ENCODE data around the gene CEP63. TPM values are rescaled to one million over a fixed set of nuclear protein-coding genes. Genes with fewer than 3 reads are reported as not detected.

CEP63 gene
- total RNA-seq, 1 experiment from 2014 or later: 19.1 TPM

DNA sequence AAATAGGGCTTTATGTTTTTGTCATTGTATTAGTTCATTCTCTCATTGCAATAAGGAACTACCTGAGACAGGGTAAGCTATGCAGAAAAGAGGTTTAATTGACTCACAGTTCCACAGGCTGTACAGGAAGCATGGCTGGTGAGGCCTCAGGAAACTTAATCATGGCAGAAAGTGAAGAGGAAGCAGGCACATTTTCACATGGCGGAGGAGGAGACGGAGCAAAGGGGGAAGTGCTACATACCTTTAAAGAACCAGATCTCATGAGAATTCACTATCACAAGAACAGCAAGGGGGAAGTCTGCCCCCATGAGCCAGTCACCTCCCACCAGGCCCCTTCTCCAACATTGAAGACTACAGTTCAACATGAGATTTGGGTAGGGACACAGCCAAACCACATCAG, 25.6 kb downstream of the CEP63 start:
- H3K9me3 ChIP-seq (ENCODE audit: control insufficient read depth in 1 of 2, insufficient read depth in 1 of 2, low read depth in 1 of 2, low read length in 2 of 2): no peaks in the 10 kb centered on the region
- ATAC-seq (no peak), DNase-seq (ENCODE audit: low read depth, low spot score) (no peak)
- TF ChIP-seq ATF3 (IDR thresholded peaks at IDR 0.05) (no peak), ELF1 (IDR thresholded peaks at IDR 0.05; ENCODE audit: borderline replicate concordance, low read depth) (no peak), EZH2phosphoT487 (IDR thresholded peaks at IDR 0.05; ENCODE audit: borderline replicate concordance) (no peak), JUND (IDR thresholded peaks at IDR 0.05) (no peak), EZH2 (IDR thresholded peaks at IDR 0.05) (no peak), CBX3 (IDR thresholded peaks at IDR 0.05; ENCODE audit: low read depth) (no peak), MAX (IDR thresholded peaks at IDR 0.05) (no peak), SRF (IDR thresholded peaks at IDR 0.05; ENCODE audit: low read depth) (no peak), FOSL1 (IDR thresholded peaks at IDR 0.05; ENCODE audit: low read depth) (no peak), SIN3A (IDR thresholded peaks at IDR 0.05; ENCODE audit: low read depth) (no peak), ZFX (IDR thresholded peaks at IDR 0.05) (no peak), EGR1 (IDR thresholded peaks at IDR 0.05; ENCODE audit: low read depth) (no peak), CEBPB (IDR thresholded peaks at IDR 0.05; ENCODE audit: low read depth) (no peak)
- H3K27ac ChIP-seq (ENCODE audit: low read depth, low read length): no peak overlapping the region
- POLR2A ChIA-PET: no interaction called here
- no peaks in the 10 kb centered on the region for H4K20me1 ChIP-seq (ENCODE audit: insufficient read depth)
- RAD21 ChIA-PET (ENCODE audit: low non-redundant PET in 1 of 2, low total read pairs in 2 of 2, uncharacterized antibody in 2 of 2, unreplicated experiment in 2 of 2): no interaction called here
- no peak overlapping the region for H3K9ac ChIP-seq (ENCODE audit: low read length)
- no peaks in the 10 kb centered on the region for H3K9me2 ChIP-seq (ENCODE audit: insufficient read depth)
- intact Hi-C loops (cut with micrococcal nuclease): no loop called here
- H3K36me3 ChIP-seq (ENCODE audit: control insufficient read depth in 1 of 2, insufficient read depth in 2 of 2, low read length in 2 of 2): no peaks in the 10 kb centered on the region
- CTCF ChIA-PET: no interaction called here
- no peak overlapping the region for H3K4me3 ChIP-seq (replicated peaks in 1 of 2; ENCODE audit: low read depth in 1 of 2, low read length in 2 of 2)
- H2AFZ ChIP-seq (ENCODE audit: low read depth, low read length, poor library complexity, severe bottlenecking): no peak overlapping the region
- BruUV-seq (replicated peaks): no TSS peak
- no peaks in the 10 kb centered on the region for H3K79me2 ChIP-seq (ENCODE audit: insufficient read depth, low read length)
- no peaks in the 10 kb centered on the region for H3K4me1 ChIP-seq (ENCODE audit: control insufficient read depth in 1 of 2, insufficient read depth in 2 of 2, low read length in 2 of 2)
- no peak overlapping the region for H3K4me2 ChIP-seq (ENCODE audit: low read length)
- H3K27me3 ChIP-seq (ENCODE audit: insufficient read depth, low read length): no peaks in the 10 kb centered on the region

DNA sequence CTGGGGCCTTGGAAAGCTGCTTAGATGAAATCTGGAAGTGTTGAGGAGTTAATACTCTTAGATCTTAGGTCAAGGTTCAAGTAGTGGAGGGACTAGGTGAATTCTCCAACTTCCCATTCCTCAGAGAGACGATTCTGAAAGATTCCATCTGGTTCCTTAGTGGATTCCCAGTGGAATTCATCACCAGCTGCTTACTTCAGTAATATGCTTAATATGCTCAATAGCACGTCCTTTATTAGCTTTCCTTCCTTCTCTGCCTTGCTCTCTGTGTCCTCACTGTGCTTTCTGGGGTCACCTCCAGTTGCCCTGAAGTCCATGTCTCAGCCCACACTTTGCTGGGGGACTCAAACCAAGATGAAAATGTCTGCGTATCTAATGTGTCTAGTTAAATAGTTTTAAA, 31.0 kb downstream of the CEP63 start:
- Histone ChIP-seq H3K4me2 (ENCODE audit: low read length) (no peak overlapping the region), H3K27me3 (ENCODE audit: insufficient read depth, low read length) (no peaks in the 10 kb centered on the region), H3K79me2 (ENCODE audit: insufficient read depth, low read length) (no peaks in the 10 kb centered on the region), H3K4me1 (ENCODE audit: control insufficient read depth in 1 of 2, insufficient read depth in 2 of 2, low read length in 2 of 2) (no peaks in the 10 kb centered on the region), H3K9me2 (ENCODE audit: insufficient read depth) (no peaks in the 10 kb centered on the region), H3K27ac (ENCODE audit: low read depth, low read length) (no peak overlapping the region), H3K9ac (ENCODE audit: low read length) (no peak overlapping the region), H4K20me1 (ENCODE audit: insufficient read depth) (no peaks in the 10 kb centered on the region), H3K36me3 (ENCODE audit: control insufficient read depth in 1 of 2, insufficient read depth in 2 of 2, low read length in 2 of 2) (no peaks in the 10 kb centered on the region), H2AFZ (ENCODE audit: low read depth, low read length, poor library complexity, severe bottlenecking) (no peak overlapping the region), H3K4me3 (replicated peaks in 1 of 2; ENCODE audit: low read depth in 1 of 2, low read length in 2 of 2) (no peak overlapping the region), H3K9me3 (ENCODE audit: control insufficient read depth in 1 of 2, insufficient read depth in 1 of 2, low read depth in 1 of 2, low read length in 2 of 2) (no peaks in the 10 kb centered on the region)
- no peak for TF ChIP-seq JUND (IDR thresholded peaks at IDR 0.05)
- TF ChIP-seq EZH2 (IDR thresholded peaks at IDR 0.05): no peak
- no peak for TF ChIP-seq YY1 (IDR thresholded peaks at IDR 0.05; ENCODE audit: extremely low read depth, insufficient replicate concordance, low read depth, low read length)
- TF ChIP-seq MAX (IDR thresholded peaks at IDR 0.05): no peak
- no peak for TF ChIP-seq RAD21 (IDR thresholded peaks at IDR 0.05; ENCODE audit: low read depth)
- no peak for TF ChIP-seq SRF (IDR thresholded peaks at IDR 0.05; ENCODE audit: low read depth)
- no peak for TF ChIP-seq POLR2AphosphoS5 (IDR thresholded peaks at IDR 0.05; ENCODE audit: low read depth, low read length)
- TF ChIP-seq SP1 (IDR thresholded peaks at IDR 0.05; ENCODE audit: low read depth): no peak
- TF ChIP-seq ELF1 (IDR thresholded peaks at IDR 0.05; ENCODE audit: borderline replicate concordance, low read depth): no peak
- no peak for TF ChIP-seq TCF7L2 (IDR thresholded peaks at IDR 0.05; ENCODE audit: borderline replicate concordance, extremely low read depth, insufficient read depth, insufficient read length)
- no peak for TF ChIP-seq FOSL1 (IDR thresholded peaks at IDR 0.05; ENCODE audit: low read depth)
- TF ChIP-seq, protein P1, sequence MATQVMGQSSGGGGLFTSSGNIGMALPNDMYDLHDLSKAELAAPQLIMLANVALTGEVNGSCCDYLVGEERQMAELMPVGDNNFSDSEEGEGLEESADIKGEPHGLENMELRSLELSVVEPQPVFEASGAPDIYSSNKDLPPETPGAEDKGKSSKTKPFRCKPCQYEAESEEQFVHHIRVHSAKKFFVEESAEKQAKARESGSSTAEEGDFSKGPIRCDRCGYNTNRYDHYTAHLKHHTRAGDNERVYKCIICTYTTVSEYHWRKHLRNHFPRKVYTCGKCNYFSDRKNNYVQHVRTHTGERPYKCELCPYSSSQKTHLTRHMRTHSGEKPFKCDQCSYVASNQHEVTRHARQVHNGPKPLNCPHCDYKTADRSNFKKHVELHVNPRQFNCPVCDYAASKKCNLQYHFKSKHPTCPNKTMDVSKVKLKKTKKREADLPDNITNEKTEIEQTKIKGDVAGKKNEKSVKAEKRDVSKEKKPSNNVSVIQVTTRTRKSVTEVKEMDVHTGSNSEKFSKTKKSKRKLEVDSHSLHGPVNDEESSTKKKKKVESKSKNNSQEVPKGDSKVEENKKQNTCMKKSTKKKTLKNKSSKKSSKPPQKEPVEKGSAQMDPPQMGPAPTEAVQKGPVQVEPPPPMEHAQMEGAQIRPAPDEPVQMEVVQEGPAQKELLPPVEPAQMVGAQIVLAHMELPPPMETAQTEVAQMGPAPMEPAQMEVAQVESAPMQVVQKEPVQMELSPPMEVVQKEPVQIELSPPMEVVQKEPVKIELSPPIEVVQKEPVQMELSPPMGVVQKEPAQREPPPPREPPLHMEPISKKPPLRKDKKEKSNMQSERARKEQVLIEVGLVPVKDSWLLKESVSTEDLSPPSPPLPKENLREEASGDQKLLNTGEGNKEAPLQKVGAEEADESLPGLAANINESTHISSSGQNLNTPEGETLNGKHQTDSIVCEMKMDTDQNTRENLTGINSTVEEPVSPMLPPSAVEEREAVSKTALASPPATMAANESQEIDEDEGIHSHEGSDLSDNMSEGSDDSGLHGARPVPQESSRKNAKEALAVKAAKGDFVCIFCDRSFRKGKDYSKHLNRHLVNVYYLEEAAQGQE (IDR thresholded peaks at IDR 0.05; ENCODE audit: low read depth): no peak
- TF ChIP-seq EZH2phosphoT487 (IDR thresholded peaks at IDR 0.05; ENCODE audit: borderline replicate concordance): no peak
- CTCF ChIA-PET: no interaction called here
- POLR2A ChIA-PET: no interaction called here
- RAD21 ChIA-PET (ENCODE audit: low non-redundant PET in 1 of 2, low total read pairs in 2 of 2, uncharacterized antibody in 2 of 2, unreplicated experiment in 2 of 2): no interaction called here
- intact Hi-C loops (cut with micrococcal nuclease): no loop called here
- BruUV-seq (replicated peaks): no TSS peak
- DNase-seq (ENCODE audit: low read depth, low spot score) (no peak), ATAC-seq (no peak)

All from HCT116 (cell line).